SHP77 (cell line): ENCODE results near the gene RAI14.

Source experiments
- DNase-seq, 2 experiments: peaks; one replicate each; lab custom pipeline; 2025; lab: John Stamatoyannopoulos, UW

Gene RAI14

GRCh38 chr5:34677428-34677827 lies 21.3 kb downstream of the RAI14 start:
- no peak for DNase-seq

GRCh38 chr5:34680896-34681295 lies 24.8 kb downstream of the RAI14 start:
- DNase-seq = no peak

- no peak for DNase-seq
Observed at GRCh38 chr5:34682926-34683623, 26.9 kb downstream of the RAI14 start.

- no peak for DNase-seq
Observed at GRCh38 chr5:34684281-34684979, 28.3 kb downstream of the RAI14 start.

- no peak for DNase-seq
Observed at GRCh38 chr5:34684980-34685352, 28.8 kb downstream of the RAI14 start.

GRCh38 chr5:34685485-34686165 lies 29.5 kb downstream of the RAI14 start:
- DNase-seq = no peak

- peak in 1 of 2 experiments; percentile 14 for DNase-seq
Observed at GRCh38 chr5:34686762-34687268, 30.7 kb downstream of the RAI14 start.

- no peak for DNase-seq
Observed at GRCh38 chr5:34687269-34688011, 31.3 kb downstream of the RAI14 start.

- DNase-seq = no peak
Observed at GRCh38 chr5:34688015-34688810, 32.1 kb downstream of the RAI14 start.

- no peak for DNase-seq
Observed at GRCh38 chr5:34690301-34690700, 34.2 kb downstream of the RAI14 start.

- no peak for DNase-seq
Observed at GRCh38 chr5:34690898-34691297, 34.8 kb downstream of the RAI14 start.

GRCh38 chr5:34691326-34691725 lies 35.2 kb downstream of the RAI14 start:
- DNase-seq = no peak

GRCh38 chr5:34692786-34693185 lies 36.7 kb downstream of the RAI14 start:
- DNase-seq = no peak

- no peak for DNase-seq
Observed at GRCh38 chr5:34694012-34694411, 37.9 kb downstream of the RAI14 start.

GRCh38 chr5:34694685-34695084 lies 38.6 kb downstream of the RAI14 start:
- DNase-seq = no peak

- no peak for DNase-seq
Observed at GRCh38 chr5:34695275-34696027, 39.3 kb downstream of the RAI14 start.

- no peak for DNase-seq
Observed at GRCh38 chr5:34697308-34698108, 41.4 kb downstream of the RAI14 start.

- DNase-seq = no peak
Observed at GRCh38 chr5:34698109-34698419, 41.9 kb downstream of the RAI14 start.

GRCh38 chr5:34698754-34699153 lies 42.6 kb downstream of the RAI14 start:
- no peak for DNase-seq
